A673 (cell line): ENCODE data around the gene RALGPS1. TPM values are rescaled to one million over a fixed set of nuclear protein-coding genes. Genes with fewer than 3 reads are reported as not detected.

Source experiments
- BruUV-seq: library from RNA; stranded (reverse); fragments of 400-500 nt; replicated peaks from 2 replicates; lab custom pipeline; 2021; lab: Mats Ljungman, UMichigan
- CTCF ChIA-PET: fragments of 300-600 bp; sonication (Branson Sonifier 250); formaldehyde crosslinking; loops from one replicate; lab custom pipeline; 2022; ENCODE audit warnings: antibody characterized with exemption; lab: Charles Lee
- POLR2A ChIA-PET: fragments of 300-600 bp; sonication (Branson Sonifier 250); formaldehyde crosslinking; loops from one replicate; lab custom pipeline; 2022; ENCODE audit warnings: antibody characterized with exemption; ENCODE audit not compliant: low non-redundant PET; lab: Charles Lee
- DNase-seq: peaks from one replicate; pipeline ENCODE4 v3.0.0-alpha.2; 2015; ENCODE audit warnings: low spot score
- H3K27ac ChIP-seq: fragments of 200-600 bp; sonication (generic); 2 replicates; pipeline ENCODE4 v1.5.1; 2016; ENCODE audit warnings: mixed run types, low read depth, mild to moderate bottlenecking, mixed read lengths, antibody characterized with exemption, low read length; ENCODE audit not compliant: poor library complexity, severe bottlenecking
- H3K27me3 ChIP-seq: fragments of 200-600 bp; sonication (generic); replicated peaks from 2 replicates; pipeline ENCODE4 v1.6.1; 2017; ENCODE audit warnings: mixed run types, low read depth, mild to moderate bottlenecking, mixed read lengths, antibody characterized with exemption, low read length; ENCODE audit not compliant: insufficient read depth, poor library complexity
- H3K36me3 ChIP-seq: fragments of 200-600 bp; sonication (generic); 2 replicates; pipeline ENCODE4 v1.6.1; 2016; ENCODE audit warnings: mixed run types, mild to moderate bottlenecking, mixed read lengths, antibody characterized with exemption, low read length; ENCODE audit not compliant: insufficient read depth, poor library complexity, severe bottlenecking
- H3K4me1 ChIP-seq: fragments of 200-600 bp; sonication (generic); 2 replicates; pipeline ENCODE4 v1.6.1; 2017; ENCODE audit warnings: mixed run types, mild to moderate bottlenecking, mixed read lengths, antibody characterized with exemption, low read length; ENCODE audit not compliant: insufficient read depth, poor library complexity, severe bottlenecking
- H3K4me3 ChIP-seq: fragments of 200-600 bp; sonication (generic); 2 replicates; pipeline ENCODE4 v1.5.1; 2016; ENCODE audit warnings: low read depth, mixed run types, mild to moderate bottlenecking, mixed read lengths, low read length; ENCODE audit not compliant: poor library complexity, severe bottlenecking
- H3K9me3 ChIP-seq: fragments of 200-600 bp; sonication (generic); 2 replicates; pipeline ENCODE4 v1.6.1; 2016; ENCODE audit warnings: mixed run types, low read depth, mild to moderate bottlenecking, mixed read lengths, antibody characterized with exemption, low read length; ENCODE audit not compliant: poor library complexity, severe bottlenecking
- EZH2 ChIP-seq: fragments of 200-600 bp; sonication (generic); IDR thresholded peaks from 2 replicates; pipeline ENCODE4 v1.6.1; 2017; ENCODE audit warnings: borderline replicate concordance, low read depth, mild to moderate bottlenecking, mixed read lengths, antibody characterized with exemption, low read length; ENCODE audit not compliant: poor library complexity, severe bottlenecking
- intact Hi-C: fragments of 100-400 bp; cut with micrococcal nuclease; formaldehyde crosslinking; loops from one replicate; pipeline ENCODE4 v1.10.0; 2022; ENCODE audit not compliant: unreplicated experiment
- total RNA-seq: library from RNA; stranded (reverse); gene quantifications from 2 replicates; pipeline ENCODE4 v1.2.3, GENCODE V29; 2021
- TF ChIP-seq, protein P1 (sequence below): fragments of 300-800, 200-600 bp; sonication (generic); conservative IDR thresholded peaks from 2 replicates; pipeline ENCODE4 v1.5.1; 2017; ENCODE audit warnings: low read depth, mild to moderate bottlenecking, antibody characterized with exemption, low read length, moderate library complexity, mixed read lengths

The RALGPS1 gene
- total RNA-seq, 1 experiment from 2014 or later: 3.9 TPM

DNA sequence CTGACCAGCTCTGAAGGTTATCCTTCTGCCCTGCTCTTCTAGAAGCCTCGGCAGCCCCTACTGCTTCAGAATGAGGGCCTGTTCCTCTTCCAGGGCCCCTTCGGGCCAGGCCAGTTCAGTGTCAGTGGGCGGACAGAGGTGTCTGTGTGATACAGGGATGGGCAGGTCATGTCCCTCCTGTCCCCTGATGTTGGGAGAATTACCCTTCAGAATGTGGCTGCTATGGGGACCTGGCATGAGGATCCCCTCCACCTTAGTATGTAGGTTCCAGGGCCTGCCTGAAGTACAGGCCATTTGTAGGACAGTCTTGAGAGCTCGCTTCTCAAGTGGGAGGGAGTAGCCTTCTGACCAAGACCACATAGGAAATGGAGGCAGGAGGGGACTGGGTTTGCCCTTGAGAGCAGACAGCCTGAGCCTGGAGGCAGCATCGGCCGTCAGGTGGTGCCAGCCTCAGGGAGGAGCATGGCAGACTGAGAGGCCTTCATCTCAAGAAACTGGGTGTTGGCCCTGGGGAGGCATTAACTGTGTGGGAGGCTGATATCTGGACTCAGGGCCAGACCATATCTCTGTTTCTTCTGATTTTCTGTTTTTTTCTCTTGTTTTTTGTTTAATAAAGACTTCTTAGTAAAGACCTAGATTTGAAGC is 175.9 kb downstream of the RALGPS1 start:
- Histone ChIP-seq H3K4me1 (no peaks in the 10 kb centered on the region), H3K9me3 (no peaks in the 10 kb centered on the region), H3K36me3 (no peaks in the 10 kb centered on the region), H3K27ac (no peak overlapping the region), H3K4me3 (no peak overlapping the region), H3K27me3 (no peaks in the 10 kb centered on the region)
- intact Hi-C loops: no loop called here
- CTCF ChIA-PET: no interaction called here
- POLR2A ChIA-PET: no interaction called here
- no TSS peak for BruUV-seq
- no peak for TF ChIP-seq EZH2
- TF ChIP-seq, protein P1, sequence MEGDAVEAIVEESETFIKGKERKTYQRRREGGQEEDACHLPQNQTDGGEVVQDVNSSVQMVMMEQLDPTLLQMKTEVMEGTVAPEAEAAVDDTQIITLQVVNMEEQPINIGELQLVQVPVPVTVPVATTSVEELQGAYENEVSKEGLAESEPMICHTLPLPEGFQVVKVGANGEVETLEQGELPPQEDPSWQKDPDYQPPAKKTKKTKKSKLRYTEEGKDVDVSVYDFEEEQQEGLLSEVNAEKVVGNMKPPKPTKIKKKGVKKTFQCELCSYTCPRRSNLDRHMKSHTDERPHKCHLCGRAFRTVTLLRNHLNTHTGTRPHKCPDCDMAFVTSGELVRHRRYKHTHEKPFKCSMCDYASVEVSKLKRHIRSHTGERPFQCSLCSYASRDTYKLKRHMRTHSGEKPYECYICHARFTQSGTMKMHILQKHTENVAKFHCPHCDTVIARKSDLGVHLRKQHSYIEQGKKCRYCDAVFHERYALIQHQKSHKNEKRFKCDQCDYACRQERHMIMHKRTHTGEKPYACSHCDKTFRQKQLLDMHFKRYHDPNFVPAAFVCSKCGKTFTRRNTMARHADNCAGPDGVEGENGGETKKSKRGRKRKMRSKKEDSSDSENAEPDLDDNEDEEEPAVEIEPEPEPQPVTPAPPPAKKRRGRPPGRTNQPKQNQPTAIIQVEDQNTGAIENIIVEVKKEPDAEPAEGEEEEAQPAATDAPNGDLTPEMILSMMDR: no peak
- DNase-seq: no peak

DNA sequence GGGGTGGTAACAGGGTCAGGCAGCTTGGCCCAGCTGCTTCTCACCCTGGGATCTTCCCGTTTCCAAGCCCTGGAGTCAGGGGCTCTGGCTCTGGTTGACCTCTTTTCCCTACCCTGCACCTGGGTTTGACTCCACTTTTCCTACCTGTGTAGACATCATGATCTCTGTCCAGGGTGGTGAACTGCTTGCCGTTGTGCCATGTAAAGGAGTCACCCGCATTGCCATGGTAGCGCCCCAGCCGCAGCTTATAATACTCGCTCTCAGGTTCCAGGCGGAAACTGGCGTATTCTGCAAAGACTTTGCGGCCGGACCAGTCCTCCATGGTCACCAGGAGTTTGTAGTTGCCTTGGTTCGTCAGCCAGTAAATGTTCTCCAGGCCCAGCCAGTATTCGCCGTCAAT is 176.9 kb downstream of the RALGPS1 start:
- ChIA-PET CTCF (no interaction called here), POLR2A (no interaction called here)
- H3K4me1 ChIP-seq: no peaks in the 10 kb centered on the region
- no peak for DNase-seq
- no peaks in the 10 kb centered on the region for H3K27me3 ChIP-seq
- no peak for TF ChIP-seq EZH2
- TF ChIP-seq, protein P1: no peak
- no peaks in the 10 kb centered on the region for H3K9me3 ChIP-seq
- H3K36me3 ChIP-seq: no peaks in the 10 kb centered on the region
- H3K27ac ChIP-seq: no peak overlapping the region
- intact Hi-C loops: no loop called here
- no TSS peak for BruUV-seq
- H3K4me3 ChIP-seq: no peak overlapping the region

DNA sequence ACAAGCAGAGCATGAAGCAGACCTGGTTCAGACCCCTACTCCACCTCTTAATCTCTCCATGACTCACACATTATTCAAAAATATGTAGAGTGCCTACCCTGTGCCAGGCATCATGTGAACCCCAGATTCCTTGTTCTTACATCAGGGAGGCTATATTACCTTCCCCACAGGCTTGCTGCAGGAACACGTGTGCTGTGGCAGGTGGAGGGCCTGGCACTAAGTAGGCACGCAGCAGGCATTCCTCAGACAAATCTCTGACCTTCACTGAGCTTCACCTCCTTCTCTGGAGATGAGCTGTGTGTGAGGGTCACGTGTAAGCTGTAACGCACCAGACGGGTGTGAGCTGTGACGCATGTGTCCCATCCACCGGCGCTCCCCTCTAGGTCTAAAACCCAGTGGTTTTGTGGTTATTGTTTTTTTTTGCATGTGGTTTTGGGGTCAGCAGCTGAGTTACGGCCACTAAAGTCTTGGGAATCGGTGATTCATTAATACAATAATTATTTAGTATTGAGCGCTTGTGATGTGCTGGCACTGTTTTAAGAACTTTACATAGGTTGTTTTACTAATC is 177.5 kb downstream of the RALGPS1 start:
- Histone ChIP-seq H3K27me3 (no peaks in the 10 kb centered on the region), H3K4me1 (no peaks in the 10 kb centered on the region), H3K36me3 (no peaks in the 10 kb centered on the region), H3K4me3 (no peak overlapping the region), H3K27ac (no peak overlapping the region), H3K9me3 (no peaks in the 10 kb centered on the region)
- intact Hi-C loops: no loop called here
- no peak for DNase-seq
- POLR2A ChIA-PET: no interaction called here
- CTCF ChIA-PET: no interaction called here
- BruUV-seq: no TSS peak
- TF ChIP-seq, protein P1: no peak
- TF ChIP-seq EZH2: no peak
